ENCODE measurements around the gene FCN1.

The FCN1 gene

DNA sequence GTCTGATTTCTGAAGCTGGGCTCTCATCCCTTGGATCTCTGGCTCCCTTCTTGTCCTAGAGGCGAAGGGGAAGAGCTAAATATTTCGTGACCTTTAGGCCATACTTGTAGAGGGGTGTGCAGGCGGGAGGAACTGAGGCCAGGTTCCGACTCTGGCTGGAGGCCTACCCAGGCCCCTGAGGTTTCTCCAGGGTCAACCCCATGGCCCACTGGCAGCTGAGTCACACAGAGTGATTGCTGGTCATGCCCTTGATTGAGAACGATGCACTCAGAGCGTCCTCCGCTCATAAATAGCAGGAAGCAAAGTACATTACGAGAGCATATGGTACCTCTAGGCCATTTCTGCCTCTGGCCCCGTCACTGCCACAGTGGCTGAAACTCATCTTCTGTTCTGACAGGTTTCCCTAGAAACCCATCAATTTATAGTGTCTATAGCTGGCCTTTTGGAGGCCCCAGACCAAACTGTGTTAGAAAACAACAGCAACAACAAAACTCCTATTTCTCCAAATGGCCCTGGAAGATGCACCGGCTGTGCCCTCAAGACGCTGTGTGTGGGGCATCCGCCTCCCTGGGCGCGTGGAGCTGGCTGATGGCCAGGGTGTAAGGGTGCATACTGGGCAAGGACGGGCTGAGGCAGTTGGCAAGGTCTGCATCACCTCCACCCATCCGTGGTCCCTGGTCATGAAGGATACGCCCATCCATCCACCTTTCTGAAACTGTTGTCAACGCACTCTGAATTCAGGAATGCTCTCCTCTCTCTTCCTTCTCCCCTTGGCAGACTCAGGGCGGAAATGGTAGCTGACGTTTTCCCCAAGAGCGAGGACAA, 32.9 kb upstream of the FCN1 start:
- Histone ChIP-seq H2AFZ (ENCODE audit: low read depth, low read length, severe bottlenecking) (no peak overlapping the region), H3K27me3 (ENCODE audit: low read length) (no peaks in the 10 kb centered on the region), H3K9ac (ENCODE audit: low read length) (no peak overlapping the region), H4K20me1 (ENCODE audit: low read depth, low read length) (no peaks in the 10 kb centered on the region), H3K27ac (ENCODE audit: low read depth, low read length) (no peak overlapping the region), H3K36me3 (ENCODE audit: low read length) (no peaks in the 10 kb centered on the region), H3K4me2 (ENCODE audit: low read depth, low read length, poor library complexity, severe bottlenecking) (no peak overlapping the region), H3K79me2 (ENCODE audit: insufficient read depth, low read length) (no peaks in the 10 kb centered on the region), H3F3A (ENCODE audit: insufficient read depth) (no peaks in the 10 kb centered on the region), H3K9me2 (replicated peaks; ENCODE audit: insufficient read depth, low read length) (no peaks in the 10 kb centered on the region), H3K9me3 (ENCODE audit: insufficient read depth, low read length) (no peaks in the 10 kb centered on the region), H3K4me3 (ENCODE audit: insufficient read depth, low read length, poor library complexity, severe bottlenecking) (no peak overlapping the region)
- TF ChIP-seq, protein P1, sequence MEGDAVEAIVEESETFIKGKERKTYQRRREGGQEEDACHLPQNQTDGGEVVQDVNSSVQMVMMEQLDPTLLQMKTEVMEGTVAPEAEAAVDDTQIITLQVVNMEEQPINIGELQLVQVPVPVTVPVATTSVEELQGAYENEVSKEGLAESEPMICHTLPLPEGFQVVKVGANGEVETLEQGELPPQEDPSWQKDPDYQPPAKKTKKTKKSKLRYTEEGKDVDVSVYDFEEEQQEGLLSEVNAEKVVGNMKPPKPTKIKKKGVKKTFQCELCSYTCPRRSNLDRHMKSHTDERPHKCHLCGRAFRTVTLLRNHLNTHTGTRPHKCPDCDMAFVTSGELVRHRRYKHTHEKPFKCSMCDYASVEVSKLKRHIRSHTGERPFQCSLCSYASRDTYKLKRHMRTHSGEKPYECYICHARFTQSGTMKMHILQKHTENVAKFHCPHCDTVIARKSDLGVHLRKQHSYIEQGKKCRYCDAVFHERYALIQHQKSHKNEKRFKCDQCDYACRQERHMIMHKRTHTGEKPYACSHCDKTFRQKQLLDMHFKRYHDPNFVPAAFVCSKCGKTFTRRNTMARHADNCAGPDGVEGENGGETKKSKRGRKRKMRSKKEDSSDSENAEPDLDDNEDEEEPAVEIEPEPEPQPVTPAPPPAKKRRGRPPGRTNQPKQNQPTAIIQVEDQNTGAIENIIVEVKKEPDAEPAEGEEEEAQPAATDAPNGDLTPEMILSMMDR (IDR thresholded peaks at IDR 0.05; ENCODE audit: insufficient read depth, low read length, poor library complexity, severe bottlenecking) = no peak

DNA sequence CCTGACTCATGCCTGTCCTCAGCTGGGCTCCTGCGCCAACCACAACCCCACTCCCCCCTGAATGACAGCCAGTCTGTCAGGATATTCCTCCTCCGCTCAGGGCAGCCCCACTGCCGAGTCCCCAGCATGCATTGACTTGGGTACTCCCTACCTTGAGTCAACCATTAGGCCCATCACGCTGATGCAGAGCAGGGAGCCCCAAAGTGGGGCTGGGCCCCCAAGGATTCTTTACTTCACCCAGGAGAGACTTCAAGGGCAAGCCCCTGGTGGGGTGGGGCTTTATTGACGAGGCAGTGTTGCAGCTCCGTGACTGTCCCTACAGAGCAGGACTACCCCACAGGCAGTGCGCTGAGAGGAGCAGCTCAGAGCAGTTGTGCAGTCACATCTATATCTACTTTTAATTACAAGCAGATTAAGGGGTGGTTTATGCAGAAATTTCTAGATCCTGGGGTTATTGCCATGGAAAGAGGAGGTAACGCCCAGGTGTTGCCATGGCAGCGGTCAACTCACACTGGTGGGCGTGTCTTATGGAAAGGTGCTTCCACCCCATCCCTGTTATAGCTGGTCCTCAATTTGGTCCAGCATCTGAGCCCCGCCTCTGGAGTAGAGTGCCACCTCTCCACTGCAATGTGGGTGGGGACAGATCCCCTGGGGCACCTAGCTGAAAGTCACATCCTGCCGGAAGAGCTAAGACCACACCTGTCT, 32.1 kb upstream of the FCN1 start:
- Histone ChIP-seq H3K4me2 (ENCODE audit: low read depth, low read length, poor library complexity, severe bottlenecking) (no peak overlapping the region), H3K9me3 (ENCODE audit: insufficient read depth, low read length) (no peaks in the 10 kb centered on the region)

DNA sequence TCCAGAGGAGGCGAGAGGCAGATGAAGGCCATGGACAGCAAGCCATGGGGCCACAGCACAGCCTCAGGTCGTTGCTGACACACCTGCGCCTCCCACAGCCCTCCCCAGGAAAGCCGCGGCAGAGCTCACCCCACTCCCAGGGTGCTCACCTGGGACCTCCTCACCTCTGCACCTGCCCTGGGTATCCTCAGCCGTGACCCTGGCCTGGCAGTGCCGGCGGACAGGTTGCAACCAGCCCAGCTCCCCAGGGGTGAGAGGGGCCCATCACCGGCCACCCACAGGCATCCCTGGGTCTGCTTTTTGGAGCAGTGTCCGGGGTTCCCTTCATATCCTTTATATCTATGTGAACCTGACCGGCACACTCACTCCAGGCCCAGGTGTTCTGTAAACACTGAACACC, 30.4 kb upstream of the FCN1 start:
- Histone ChIP-seq H3F3A (ENCODE audit: insufficient read depth) (no peaks in the 10 kb centered on the region), H4K20me1 (ENCODE audit: low read depth, low read length) (no peaks in the 10 kb centered on the region), H3K9ac (ENCODE audit: low read length) (no peak overlapping the region), H3K27me3 (ENCODE audit: low read length) (no peaks in the 10 kb centered on the region), H3K9me3 (ENCODE audit: insufficient read depth, low read length) (no peaks in the 10 kb centered on the region), H3K27ac (ENCODE audit: low read depth, low read length) (no peak overlapping the region), H3K79me2 (ENCODE audit: insufficient read depth, low read length) (no peaks in the 10 kb centered on the region), H3K4me3 (ENCODE audit: insufficient read depth, low read length, poor library complexity, severe bottlenecking) (no peak overlapping the region), H2AFZ (ENCODE audit: low read depth, low read length, severe bottlenecking) (no peak overlapping the region), H3K4me2 (ENCODE audit: low read depth, low read length, poor library complexity, severe bottlenecking) (no peak overlapping the region), H3K9me2 (replicated peaks; ENCODE audit: insufficient read depth, low read length) (no peaks in the 10 kb centered on the region), H3K36me3 (ENCODE audit: low read length) (no peaks in the 10 kb centered on the region)
- no peak for TF ChIP-seq EZH2phosphoT487 (conservative IDR thresholded peaks at IDR 0.05; ENCODE audit: low read length)

More for the DNA sequence above, 32.1 kb upstream of the FCN1 start:
- Histone ChIP-seq H3K27ac (ENCODE audit: low read depth, low read length) (no peak overlapping the region), H3K4me3 (ENCODE audit: insufficient read depth, low read length, poor library complexity, severe bottlenecking) (no peak overlapping the region), H3K79me2 (ENCODE audit: insufficient read depth, low read length) (no peaks in the 10 kb centered on the region), H3F3A (ENCODE audit: insufficient read depth) (no peaks in the 10 kb centered on the region), H3K9ac (ENCODE audit: low read length) (no peak overlapping the region), H3K36me3 (ENCODE audit: low read length) (no peaks in the 10 kb centered on the region), H3K9me2 (replicated peaks; ENCODE audit: insufficient read depth, low read length) (no peaks in the 10 kb centered on the region), H2AFZ (ENCODE audit: low read depth, low read length, severe bottlenecking) (no peak overlapping the region), H4K20me1 (ENCODE audit: low read depth, low read length) (no peaks in the 10 kb centered on the region), H3K27me3 (ENCODE audit: low read length) (no peaks in the 10 kb centered on the region)
- TF ChIP-seq, protein P1 (IDR thresholded peaks at IDR 0.05; ENCODE audit: insufficient read depth, low read length, poor library complexity, severe bottlenecking) = no peak
- TF ChIP-seq EZH2phosphoT487 (conservative IDR thresholded peaks at IDR 0.05; ENCODE audit: low read length) = no peak

Measured in SU-DHL-6 (cell line).